Measurements from ENCODE around the gene GAS5. TPM values are rescaled to one million over a fixed set of nuclear protein-coding genes. Genes with fewer than 3 reads are reported as not detected.

GAS5 gene
- total and polyA plus RNA-seq, 4 donors: 28.6 to 84.8 (median 58.5) TPM

DNA sequence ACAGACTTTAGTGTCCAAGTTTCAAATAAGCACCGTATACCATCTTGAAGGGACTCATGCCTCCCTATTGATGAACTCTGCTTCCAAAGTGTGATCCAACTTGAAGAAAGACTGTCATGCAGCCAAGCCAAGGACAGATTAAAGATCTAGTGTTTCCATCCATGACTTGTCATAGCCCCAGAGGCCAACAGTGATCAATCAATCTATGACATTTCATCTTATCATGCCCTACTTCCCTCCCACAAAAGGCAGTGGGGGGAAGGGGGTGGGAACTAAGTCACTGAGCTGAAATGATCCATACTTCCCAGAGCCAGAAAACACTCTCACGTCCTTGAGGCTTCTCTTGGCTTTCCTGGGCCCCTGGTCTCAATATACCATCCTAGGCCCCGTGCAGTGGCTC is 45.3 kb upstream of the GAS5 start:
- Histone ChIP-seq H3K4me3 (ENCODE audit: low read depth in 1 of 3, low read length in 3 of 3) (no peak overlapping the region), H3K36me3 (ENCODE audit: control insufficient read depth in 4 of 4, insufficient read depth in 3 of 4, low read depth in 1 of 4, low read length in 3 of 4) (peaks cover 4 to 42% (median 30%) of the 10 kb centered on the region in 4 donors), H3K27ac (ENCODE audit: low read depth in 1 of 2, low read length in 2 of 2) (no peak overlapping the region), H3K27me3 (ENCODE audit: control insufficient read depth in 4 of 4, insufficient read depth in 4 of 4, low read length in 3 of 4) (no peaks in the 10 kb centered on the region), H3K9ac (ENCODE audit: low read depth in 1 of 2, low read length in 2 of 2) (no peak overlapping the region), H3K9me3 (ENCODE audit: control insufficient read depth in 4 of 4, low read length in 3 of 4) (no peaks in the 10 kb centered on the region), H3K4me1 (ENCODE audit: control insufficient read depth in 4 of 4, insufficient read depth in 4 of 4, low read length in 3 of 4) (peaks cover under 1 to 45% (median 25%) of the 10 kb centered on the region in 4 donors)
- DNase-seq (ENCODE audit: low spot score): no peak
- TF ChIP-seq FOXA2 (IDR thresholded peaks at IDR 0.05): no peak
- TF ChIP-seq, protein P1, sequence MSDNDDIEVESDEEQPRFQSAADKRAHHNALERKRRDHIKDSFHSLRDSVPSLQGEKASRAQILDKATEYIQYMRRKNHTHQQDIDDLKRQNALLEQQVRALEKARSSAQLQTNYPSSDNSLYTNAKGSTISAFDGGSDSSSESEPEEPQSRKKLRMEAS (IDR thresholded peaks at IDR 0.05): no peak
- TF ChIP-seq SP1 (IDR thresholded peaks at IDR 0.05): no peak
- TF ChIP-seq RAD21 (IDR thresholded peaks at IDR 0.05): no peak
- TF ChIP-seq, protein P2, sequence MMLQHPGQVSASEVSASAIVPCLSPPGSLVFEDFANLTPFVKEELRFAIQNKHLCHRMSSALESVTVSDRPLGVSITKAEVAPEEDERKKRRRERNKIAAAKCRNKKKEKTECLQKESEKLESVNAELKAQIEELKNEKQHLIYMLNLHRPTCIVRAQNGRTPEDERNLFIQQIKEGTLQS (IDR thresholded peaks at IDR 0.05): no peak
- no peak for TF ChIP-seq HNF4G (IDR thresholded peaks at IDR 0.05)
- TF ChIP-seq HNF4A (conservative IDR thresholded peaks at IDR 0.05): no peak
- TF ChIP-seq FOXA1 (IDR thresholded peaks at IDR 0.05): no peak
- no peak for TF ChIP-seq GABPA (IDR thresholded peaks at IDR 0.05 in 1 of 2, conservative IDR thresholded peaks at IDR 0.05 in 1 of 2)
- TF ChIP-seq, protein P3, sequence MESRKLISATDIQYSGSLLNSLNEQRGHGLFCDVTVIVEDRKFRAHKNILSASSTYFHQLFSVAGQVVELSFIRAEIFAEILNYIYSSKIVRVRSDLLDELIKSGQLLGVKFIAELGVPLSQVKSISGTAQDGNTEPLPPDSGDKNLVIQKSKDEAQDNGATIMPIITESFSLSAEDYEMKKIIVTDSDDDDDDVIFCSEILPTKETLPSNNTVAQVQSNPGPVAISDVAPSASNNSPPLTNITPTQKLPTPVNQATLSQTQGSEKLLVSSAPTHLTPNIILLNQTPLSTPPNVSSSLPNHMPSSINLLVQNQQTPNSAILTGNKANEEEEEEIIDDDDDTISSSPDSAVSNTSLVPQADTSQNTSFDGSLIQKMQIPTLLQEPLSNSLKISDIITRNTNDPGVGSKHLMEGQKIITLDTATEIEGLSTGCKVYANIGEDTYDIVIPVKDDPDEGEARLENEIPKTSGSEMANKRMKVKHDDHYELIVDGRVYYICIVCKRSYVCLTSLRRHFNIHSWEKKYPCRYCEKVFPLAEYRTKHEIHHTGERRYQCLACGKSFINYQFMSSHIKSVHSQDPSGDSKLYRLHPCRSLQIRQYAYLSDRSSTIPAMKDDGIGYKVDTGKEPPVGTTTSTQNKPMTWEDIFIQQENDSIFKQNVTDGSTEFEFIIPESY (IDR thresholded peaks at IDR 0.05): no peak
- no peak for TF ChIP-seq TAF1 (conservative IDR thresholded peaks at IDR 0.05)
- TF ChIP-seq, protein P4, sequence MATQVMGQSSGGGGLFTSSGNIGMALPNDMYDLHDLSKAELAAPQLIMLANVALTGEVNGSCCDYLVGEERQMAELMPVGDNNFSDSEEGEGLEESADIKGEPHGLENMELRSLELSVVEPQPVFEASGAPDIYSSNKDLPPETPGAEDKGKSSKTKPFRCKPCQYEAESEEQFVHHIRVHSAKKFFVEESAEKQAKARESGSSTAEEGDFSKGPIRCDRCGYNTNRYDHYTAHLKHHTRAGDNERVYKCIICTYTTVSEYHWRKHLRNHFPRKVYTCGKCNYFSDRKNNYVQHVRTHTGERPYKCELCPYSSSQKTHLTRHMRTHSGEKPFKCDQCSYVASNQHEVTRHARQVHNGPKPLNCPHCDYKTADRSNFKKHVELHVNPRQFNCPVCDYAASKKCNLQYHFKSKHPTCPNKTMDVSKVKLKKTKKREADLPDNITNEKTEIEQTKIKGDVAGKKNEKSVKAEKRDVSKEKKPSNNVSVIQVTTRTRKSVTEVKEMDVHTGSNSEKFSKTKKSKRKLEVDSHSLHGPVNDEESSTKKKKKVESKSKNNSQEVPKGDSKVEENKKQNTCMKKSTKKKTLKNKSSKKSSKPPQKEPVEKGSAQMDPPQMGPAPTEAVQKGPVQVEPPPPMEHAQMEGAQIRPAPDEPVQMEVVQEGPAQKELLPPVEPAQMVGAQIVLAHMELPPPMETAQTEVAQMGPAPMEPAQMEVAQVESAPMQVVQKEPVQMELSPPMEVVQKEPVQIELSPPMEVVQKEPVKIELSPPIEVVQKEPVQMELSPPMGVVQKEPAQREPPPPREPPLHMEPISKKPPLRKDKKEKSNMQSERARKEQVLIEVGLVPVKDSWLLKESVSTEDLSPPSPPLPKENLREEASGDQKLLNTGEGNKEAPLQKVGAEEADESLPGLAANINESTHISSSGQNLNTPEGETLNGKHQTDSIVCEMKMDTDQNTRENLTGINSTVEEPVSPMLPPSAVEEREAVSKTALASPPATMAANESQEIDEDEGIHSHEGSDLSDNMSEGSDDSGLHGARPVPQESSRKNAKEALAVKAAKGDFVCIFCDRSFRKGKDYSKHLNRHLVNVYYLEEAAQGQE (IDR thresholded peaks at IDR 0.05): no peak
- no peak for TF ChIP-seq RXRA (IDR thresholded peaks at IDR 0.05)
- TF ChIP-seq YY1 (IDR thresholded peaks at IDR 0.05): no peak
- TF ChIP-seq, protein P5, sequence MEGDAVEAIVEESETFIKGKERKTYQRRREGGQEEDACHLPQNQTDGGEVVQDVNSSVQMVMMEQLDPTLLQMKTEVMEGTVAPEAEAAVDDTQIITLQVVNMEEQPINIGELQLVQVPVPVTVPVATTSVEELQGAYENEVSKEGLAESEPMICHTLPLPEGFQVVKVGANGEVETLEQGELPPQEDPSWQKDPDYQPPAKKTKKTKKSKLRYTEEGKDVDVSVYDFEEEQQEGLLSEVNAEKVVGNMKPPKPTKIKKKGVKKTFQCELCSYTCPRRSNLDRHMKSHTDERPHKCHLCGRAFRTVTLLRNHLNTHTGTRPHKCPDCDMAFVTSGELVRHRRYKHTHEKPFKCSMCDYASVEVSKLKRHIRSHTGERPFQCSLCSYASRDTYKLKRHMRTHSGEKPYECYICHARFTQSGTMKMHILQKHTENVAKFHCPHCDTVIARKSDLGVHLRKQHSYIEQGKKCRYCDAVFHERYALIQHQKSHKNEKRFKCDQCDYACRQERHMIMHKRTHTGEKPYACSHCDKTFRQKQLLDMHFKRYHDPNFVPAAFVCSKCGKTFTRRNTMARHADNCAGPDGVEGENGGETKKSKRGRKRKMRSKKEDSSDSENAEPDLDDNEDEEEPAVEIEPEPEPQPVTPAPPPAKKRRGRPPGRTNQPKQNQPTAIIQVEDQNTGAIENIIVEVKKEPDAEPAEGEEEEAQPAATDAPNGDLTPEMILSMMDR (IDR thresholded peaks at IDR 0.05; ENCODE audit: low read depth, low read length, missing input control): no peak
- TF ChIP-seq JUND (IDR thresholded peaks at IDR 0.05): no peak
- no peak for TF ChIP-seq EGR1 (IDR thresholded peaks at IDR 0.05; ENCODE audit: low read depth in 2 of 2)
- 70% methylated on average over 3 of the region's 3 CpGs for WGBS

Data from liver (tissue), 9 donors.